H1 (cell line): ENCODE measurements around the gene SOX13. TPM values are rescaled to one million over a fixed set of nuclear protein-coding genes. Genes with fewer than 3 reads are reported as not detected.
"Not testable (repeated sequence)": the region's sequence is repeated elsewhere in the genome, so short reads cannot be mapped to it uniquely, and the experiment has no call there.

Experiments used
- CTCF ChIA-PET: fragments of 300-600 bp; sonication (Branson Sonifier 250); formaldehyde crosslinking; loops from one replicate; lab custom pipeline; 2021; ENCODE audit not compliant: partially characterized antibody; lab: Charles Lee
- POLR2A ChIA-PET: fragments of 300-600 bp; sonication (Branson Sonifier 250); formaldehyde crosslinking; loops from one replicate; lab custom pipeline; 2021; ENCODE audit warnings: inconsistent platforms; ENCODE audit not compliant: partially characterized antibody; lab: Charles Lee
- DNase-seq, 2 experiments: peaks; one replicate each; pipeline versions ENCODE4 v3.0.0 to v3.0.0-alpha.2; 2010 to 2022; ENCODE audit warnings: low spot score in 2 of 2, low read depth in 1 of 2, mixed read lengths in 1 of 2
- FAIRE-seq: peaks from 2 replicates; lab custom pipeline; 2011; peaks lifted over from hg19 to GRCh38; lab: Jason Lieb, UNC
- H2AFZ ChIP-seq: 2 replicates; pipeline ENCODE4 v1.8.1; 2012; ENCODE audit warnings: low read length, inconsistent platforms
- H2AK5ac ChIP-seq: 2 replicates; pipeline ENCODE4 v1.6.1; 2013; ENCODE audit warnings: low read depth, low read length
- H2BK120ac ChIP-seq: replicated peaks from 2 replicates; pipeline ENCODE3; 2013; ENCODE audit warnings: low read depth, low read length, inconsistent platforms
- H2BK12ac ChIP-seq: 2 replicates; pipeline ENCODE4 v1.6.1; 2013; ENCODE audit warnings: low read depth, low read length
- H2BK15ac ChIP-seq: 2 replicates; pipeline ENCODE4 v1.6.1; 2013; ENCODE audit warnings: low read length
- H2BK20ac ChIP-seq: 2 replicates; pipeline ENCODE4 v1.6.1; 2013; ENCODE audit warnings: low read length
- H2BK5ac ChIP-seq: 2 replicates; pipeline ENCODE4 v1.6.1; 2013; ENCODE audit warnings: low read depth, low read length
- H3K14ac ChIP-seq: 2 replicates; pipeline ENCODE4 v1.6.1; 2013; ENCODE audit warnings: inconsistent platforms; ENCODE audit not compliant: insufficient read length
- H3K18ac ChIP-seq: 2 replicates; pipeline ENCODE4 v1.6.1; 2013; ENCODE audit warnings: low read length; ENCODE audit errors: extremely low read depth
- H3K23ac ChIP-seq: 2 replicates; pipeline ENCODE4 v1.6.1; 2013; ENCODE audit warnings: inconsistent platforms; ENCODE audit not compliant: insufficient read length
- H3K23me2 ChIP-seq: 2 replicates; pipeline ENCODE4 v1.6.1; 2013; ENCODE audit warnings: low read depth, low read length
- H3K27ac ChIP-seq: 2 replicates; pipeline ENCODE4 v1.6.1; 2011; ENCODE audit warnings: low read depth, low read length, inconsistent platforms
- H3K27me3 ChIP-seq, 4 experiments: replicated peaks in 1 of 4; 1 replicate in 1 of 4; 2 replicates in 3 of 4; pipeline versions ENCODE4 v1.6.1 to v1.8.1; 2011 to 2013; ENCODE audit warnings: low read length in 3 of 4, mild to moderate bottlenecking in 3 of 4, inconsistent platforms in 2 of 4, mixed read lengths in 2 of 4, moderate library complexity in 1 of 4; ENCODE audit not compliant: control insufficient read depth in 3 of 4, insufficient read depth in 3 of 4; ENCODE audit errors: extremely low read depth in 1 of 4
- H3K36me3 ChIP-seq, 4 experiments: 2 replicates each; pipeline versions ENCODE4 v1.6.1 to v1.8.1; 2011 to 2013; ENCODE audit warnings: mild to moderate bottlenecking in 4 of 4, low read length in 3 of 4, moderate library complexity in 2 of 4, control low read depth in 1 of 4, inconsistent platforms in 1 of 4; ENCODE audit not compliant: insufficient read depth in 4 of 4, control insufficient read depth in 2 of 4
- H3K4ac ChIP-seq: replicated peaks from 2 replicates; pipeline ENCODE3; 2013; ENCODE audit warnings: low read length, low read depth, mixed read lengths, inconsistent platforms; ENCODE audit not compliant: insufficient read length
- H3K4me1 ChIP-seq, 4 experiments: replicated peaks in 1 of 4; 1 replicate in 1 of 4; 2 replicates in 3 of 4; pipeline versions ENCODE4 v1.6.1 to v1.8.1; 2011 to 2013; ENCODE audit warnings: low read length in 3 of 4, inconsistent platforms in 2 of 4, mixed read lengths in 1 of 4; ENCODE audit not compliant: insufficient read depth in 4 of 4, control insufficient read depth in 3 of 4
- H3K4me2 ChIP-seq, 2 experiments: 2 replicates each; pipeline versions ENCODE4 v1.6.1 to v1.8.1; 2011 to 2013; ENCODE audit warnings: low read depth in 2 of 2, low read length in 2 of 2, control low read depth in 1 of 2, inconsistent platforms in 1 of 2, mild to moderate bottlenecking in 1 of 2; ENCODE audit not compliant: insufficient read depth in 1 of 2
- H3K4me3 ChIP-seq, 4 experiments: fragments of 200-600, 300-600 bp in 1 of 4; sonication (generic), shearing (Covaris generic), sonication (Bioruptor Twin) in 1 of 4; 2 replicates each; pipeline versions ENCODE4 v1.5.1 to v1.8.1; 2011 to 2016; ENCODE audit warnings: low read length in 4 of 4, low read depth in 3 of 4, control low read depth in 2 of 4, inconsistent platforms in 2 of 4, mild to moderate bottlenecking in 2 of 4, mixed read lengths in 1 of 4, moderate library complexity in 1 of 4; ENCODE audit not compliant: insufficient read depth in 2 of 4; ENCODE audit errors: extremely low read depth in 1 of 4
- H3K56ac ChIP-seq: replicated peaks from 2 replicates; pipeline ENCODE3; 2013; ENCODE audit warnings: low read depth, mild to moderate bottlenecking, mixed read lengths, low read length, inconsistent platforms; ENCODE audit not compliant: insufficient read length
- H3K79me1 ChIP-seq: 2 replicates; pipeline ENCODE4 v1.6.1; 2013; ENCODE audit warnings: low read depth, low read length, control low read depth
- H3K79me2 ChIP-seq, 2 experiments: 2 replicates each; pipeline versions ENCODE4 v1.6.1 to v1.8.1; 2012 to 2013; ENCODE audit warnings: low read length in 2 of 2, mild to moderate bottlenecking in 2 of 2, inconsistent platforms in 1 of 2; ENCODE audit not compliant: insufficient read depth in 2 of 2, control insufficient read depth in 1 of 2
- H3K9ac ChIP-seq, 4 experiments: replicated peaks in 1 of 4; 1 replicate in 1 of 4; 2 replicates in 3 of 4; pipeline versions ENCODE4 v1.6.1 to v1.8.1; 2011 to 2013; ENCODE audit warnings: low read depth in 3 of 4, low read length in 3 of 4, control low read depth in 2 of 4, mild to moderate bottlenecking in 2 of 4, moderate library complexity in 2 of 4, inconsistent platforms in 1 of 4; ENCODE audit errors: extremely low read depth in 1 of 4
- H3K9me3 ChIP-seq, 2 experiments: 2 replicates each; pipeline versions ENCODE4 v1.6.1 to v1.8.1; 2012 to 2013; ENCODE audit warnings: mild to moderate bottlenecking in 2 of 2, moderate library complexity in 2 of 2, control low read depth in 1 of 2, inconsistent platforms in 1 of 2, low read depth in 1 of 2, low read length in 1 of 2, mixed read lengths in 1 of 2; ENCODE audit not compliant: insufficient read depth in 2 of 2
- H4K20me1 ChIP-seq, 2 experiments: replicated peaks in 1 of 2; 2 replicates each; pipeline versions ENCODE3 to v1.8.1; 2011 to 2013; ENCODE audit warnings: inconsistent platforms in 2 of 2, low read length in 2 of 2, mild to moderate bottlenecking in 1 of 2; ENCODE audit not compliant: insufficient read depth in 2 of 2, control insufficient read depth in 1 of 2
- H4K5ac ChIP-seq: 2 replicates; pipeline ENCODE4 v1.6.1; 2013; ENCODE audit warnings: low read length, low read depth, mixed read lengths, inconsistent platforms; ENCODE audit not compliant: insufficient read length
- H4K8ac ChIP-seq: 2 replicates; pipeline ENCODE4 v1.8.0; 2013; ENCODE audit warnings: mild to moderate bottlenecking, moderate library complexity, low read length, inconsistent platforms; ENCODE audit not compliant: insufficient read depth; ENCODE audit errors: extremely low read depth
- H4K91ac ChIP-seq: replicated peaks from 2 replicates; pipeline ENCODE3; 2013; ENCODE audit warnings: low read length, mixed read lengths, inconsistent platforms; ENCODE audit not compliant: insufficient read length
- EP300 ChIP-seq, 2 experiments: IDR thresholded peaks; 1 replicate in 1 of 2; 2 replicates in 1 of 2; pipeline ENCODE4 v1.6.1; 2011 to 2012; ENCODE audit warnings: low read depth in 2 of 2, low read length in 2 of 2, mild to moderate bottlenecking in 2 of 2, borderline replicate concordance in 1 of 2, inconsistent platforms in 1 of 2, moderate library complexity in 1 of 2
- SIN3A ChIP-seq, 2 experiments: IDR thresholded peaks in 1 of 2; conservative IDR thresholded peaks in 1 of 2; 2 replicates each; pipeline ENCODE4 v1.6.1; 2011 to 2012; ENCODE audit warnings: low read length in 2 of 2, improper control_type of control experiment in 1 of 2, low read depth in 1 of 2, mild to moderate bottlenecking in 1 of 2
- SIX5 ChIP-seq: IDR thresholded peaks from 2 replicates; pipeline ENCODE4 v1.6.1; 2011; ENCODE audit warnings: mild to moderate bottlenecking, low read depth, low read length
- SP1 ChIP-seq: IDR thresholded peaks from 2 replicates; pipeline ENCODE4 v1.6.1; 2011; ENCODE audit warnings: low read depth, low read length
- whole genome bisulfite sequencing, 2 experiments: shearing (Covaris generic) in 1 of 2; methylation state at CpG; one replicate each; pipeline versions ENCODE4 v1.1.6 to v1.1.7; 2013 to 2015; ENCODE audit warnings: low lambda C conversion rate in 2 of 2, mixed read lengths in 2 of 2, inconsistent platforms in 1 of 2, low coverage in 1 of 2, missing lambda C conversion rate in 1 of 2; ENCODE audit not compliant: insufficient replicate concordance in 2 of 2, insufficient coverage in 1 of 2, insufficient read length in 1 of 2; ENCODE audit errors: extremely low coverage in 1 of 2, missing lambda C conversion rate in 1 of 2; 5-methylcytosine and 5-hydroxymethylcytosine counted together
- polyA plus RNA-seq, 7 experiments: library from polyadenylated mRNA; depleted of rRNA in 3 of 7; stranded (reverse) in 5 of 7; unstranded in 2 of 7; fragments of >200 nt in 5 of 7; fragments of 200-250 nt in 2 of 7; gene quantifications; 1 replicate in 5 of 7; 2 replicates in 1 of 7; 4 replicates in 1 of 7; pipeline versions ENCODE4 v1.2.1 to v1.2.3, GENCODE V29; 2011 to 2013; ENCODE audit warnings: missing spikeins in 2 of 7, mixed read lengths in 2 of 7
- total RNA-seq: library from RNA; stranded (reverse); fragmentation: NEBNext Ultra II Directional; extraction: Animal tissue kit (Norgen Biotek cat#: 25700); gene quantifications from 2 replicates; pipeline ENCODE4 v1.2.1, GENCODE V29; 2021
- TF ChIP-seq, protein P1 (sequence below), 3 experiments: IDR thresholded peaks; 1 replicate in 2 of 3; 2 replicates in 1 of 3; pipeline versions ENCODE4 v1.5.1 to v1.6.1; 2011; ENCODE audit warnings: low read length in 3 of 3, mild to moderate bottlenecking in 3 of 3, inconsistent platforms in 2 of 3, low read depth in 1 of 3, moderate library complexity in 1 of 3; ENCODE audit not compliant: insufficient read depth in 1 of 3; ENCODE audit errors: control extremely low read depth in 1 of 3
- TF ChIP-seq, protein P2 (sequence below): IDR thresholded peaks from 2 replicates; pipeline ENCODE4 v1.6.1; 2011; ENCODE audit warnings: low read length, improper control_type of control experiment

The SOX13 gene
- total and polyA plus RNA-seq, 2 of the 8 experiments (the other 6 are each of a cell fraction or from before 2014, with no cell fraction given), result 113 to 173 TPM

DNA sequence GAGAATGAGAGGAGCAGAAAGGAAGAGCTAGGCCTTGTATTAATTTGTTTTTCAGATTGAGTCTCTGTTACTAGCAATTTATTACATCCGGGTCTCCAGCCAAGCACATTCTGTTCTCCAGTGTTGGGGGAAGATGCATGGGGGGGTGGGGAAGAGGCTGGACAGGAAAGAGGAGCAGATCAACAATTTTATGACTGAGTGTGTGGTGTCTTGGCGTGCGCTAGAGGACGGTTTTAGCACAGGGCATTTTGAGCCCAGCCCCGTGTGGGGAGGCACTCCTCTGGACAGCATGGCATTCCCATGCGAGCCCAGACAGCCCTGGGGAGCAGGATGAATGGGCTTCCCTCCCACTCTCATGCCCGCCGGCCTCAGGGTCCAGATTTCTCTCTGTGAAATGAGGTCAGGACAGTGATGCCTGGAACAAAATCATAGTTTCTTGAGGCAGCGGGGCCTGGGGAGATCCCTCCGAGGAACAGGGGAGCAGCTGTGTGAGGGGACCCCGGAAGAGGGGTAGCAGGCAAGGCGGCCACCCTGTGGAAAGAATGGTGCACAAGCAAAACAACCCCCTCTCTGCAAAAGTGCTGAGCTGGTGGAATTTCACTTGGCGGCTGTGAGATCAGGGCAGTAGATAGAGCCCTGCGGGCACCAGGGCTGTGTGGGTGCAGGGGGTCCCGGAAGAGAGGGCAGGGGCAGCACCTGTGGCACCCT, 16.3 kb downstream of the SOX13 start (continued):
- no peak for TF ChIP-seq EP300 (IDR thresholded peaks at IDR 0.05; ENCODE audit: borderline replicate concordance in 1 of 2, low read depth in 2 of 2, low read length in 2 of 2)
- TF ChIP-seq, protein P1, sequence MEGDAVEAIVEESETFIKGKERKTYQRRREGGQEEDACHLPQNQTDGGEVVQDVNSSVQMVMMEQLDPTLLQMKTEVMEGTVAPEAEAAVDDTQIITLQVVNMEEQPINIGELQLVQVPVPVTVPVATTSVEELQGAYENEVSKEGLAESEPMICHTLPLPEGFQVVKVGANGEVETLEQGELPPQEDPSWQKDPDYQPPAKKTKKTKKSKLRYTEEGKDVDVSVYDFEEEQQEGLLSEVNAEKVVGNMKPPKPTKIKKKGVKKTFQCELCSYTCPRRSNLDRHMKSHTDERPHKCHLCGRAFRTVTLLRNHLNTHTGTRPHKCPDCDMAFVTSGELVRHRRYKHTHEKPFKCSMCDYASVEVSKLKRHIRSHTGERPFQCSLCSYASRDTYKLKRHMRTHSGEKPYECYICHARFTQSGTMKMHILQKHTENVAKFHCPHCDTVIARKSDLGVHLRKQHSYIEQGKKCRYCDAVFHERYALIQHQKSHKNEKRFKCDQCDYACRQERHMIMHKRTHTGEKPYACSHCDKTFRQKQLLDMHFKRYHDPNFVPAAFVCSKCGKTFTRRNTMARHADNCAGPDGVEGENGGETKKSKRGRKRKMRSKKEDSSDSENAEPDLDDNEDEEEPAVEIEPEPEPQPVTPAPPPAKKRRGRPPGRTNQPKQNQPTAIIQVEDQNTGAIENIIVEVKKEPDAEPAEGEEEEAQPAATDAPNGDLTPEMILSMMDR (IDR thresholded peaks at IDR 0.05; ENCODE audit: control extremely low read depth in 1 of 3, insufficient read depth in 1 of 3, low read depth in 1 of 3, low read length in 3 of 3), result peak in 1 of 3 experiments; percentile 12; a peak in 1 of 4 replicates
- no peak for TF ChIP-seq SIN3A (conservative IDR thresholded peaks at IDR 0.05 in 1 of 2, IDR thresholded peaks at IDR 0.05 in 1 of 2; ENCODE audit: low read depth in 1 of 2, low read length in 2 of 2)
- TF ChIP-seq SP1, result no peak
- no peak for TF ChIP-seq SIX5
- TF ChIP-seq, protein P2, sequence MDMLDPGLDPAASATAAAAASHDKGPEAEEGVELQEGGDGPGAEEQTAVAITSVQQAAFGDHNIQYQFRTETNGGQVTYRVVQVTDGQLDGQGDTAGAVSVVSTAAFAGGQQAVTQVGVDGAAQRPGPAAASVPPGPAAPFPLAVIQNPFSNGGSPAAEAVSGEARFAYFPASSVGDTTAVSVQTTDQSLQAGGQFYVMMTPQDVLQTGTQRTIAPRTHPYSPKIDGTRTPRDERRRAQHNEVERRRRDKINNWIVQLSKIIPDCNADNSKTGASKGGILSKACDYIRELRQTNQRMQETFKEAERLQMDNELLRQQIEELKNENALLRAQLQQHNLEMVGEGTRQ, result no peak

DNA sequence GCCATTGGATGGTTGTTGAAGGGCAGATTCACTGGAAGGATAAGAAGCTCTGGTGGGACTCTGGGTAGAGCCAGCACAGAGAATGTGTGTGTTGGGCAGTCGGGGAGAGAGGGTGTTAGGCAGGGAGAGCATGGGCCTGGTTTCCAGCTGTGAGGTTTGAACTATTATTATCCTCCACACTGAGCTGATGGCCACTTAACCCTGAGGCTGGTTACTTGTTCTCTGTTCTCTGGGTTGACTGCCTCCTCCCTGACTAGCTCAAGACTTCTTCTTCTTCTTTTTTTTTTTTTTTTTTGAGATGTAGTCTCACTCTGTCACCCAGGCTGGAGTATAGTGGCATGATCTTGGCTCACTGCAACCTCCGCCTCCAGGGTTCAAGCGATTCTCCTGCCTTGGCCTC, 17.2 kb downstream of the SOX13 start:
- not testable (repeated sequence) for H3K9ac ChIP-seq, H2BK5ac ChIP-seq, H2BK12ac ChIP-seq, H2BK120ac ChIP-seq, H2BK15ac ChIP-seq, H3K4me3 ChIP-seq, H4K91ac ChIP-seq, H3K4me2 ChIP-seq, H3K23me2 ChIP-seq, H4K5ac ChIP-seq, H3K9me3 ChIP-seq, H3K23ac ChIP-seq, H3K14ac ChIP-seq, H3K56ac ChIP-seq, H3K4ac ChIP-seq, H3K36me3 ChIP-seq, H4K8ac ChIP-seq, DNase-seq, FAIRE-seq, H2BK20ac ChIP-seq, H3K27me3 ChIP-seq, H2AFZ ChIP-seq, H3K27ac ChIP-seq
- Histone ChIP-seq H2AK5ac (0 out of 2 replicates have a peak overlapping the region, but pooled peaks have one; percentile 30), H4K20me1 (peaks cover 46 to 62% of the 10 kb centered on the region in 2 experiments), H3K79me1 (peaks cover 33% of the 10 kb centered on the region), H3K4me1 (peaks cover 36 to 66% (median 49%) of the 10 kb centered on the region in 4 experiments), H3K18ac (0 out of 2 replicates have a peak overlapping the region, but pooled peaks have one; percentile 11), H3K79me2 (peaks cover 55 to 100% of the 10 kb centered on the region in 2 experiments)
- POLR2A ChIA-PET, result interaction anchor here (0.7 to 7.7 kb wide), 7 partner anchors 9 to 224 kb away, joined by 3 to 101 read pairs (median 4); partner anchors contain the start of gene SOX13
- CTCF ChIA-PET, result interaction anchor here (0.7 to 5.4 kb wide), 14 partner anchors 11 to 605 kb away, joined by 3 to 34 read pairs (median 6); no protein-coding TSS in a partner anchor
- WGBS, 2 experiments, result 81% methylated on average over 3 of the region's 3 CpGs; no CpG with 5 or more reads in 1 of the 2 experiments
